ENCODE results near the gene ST3GAL2. TPM values are rescaled to one million over a fixed set of nuclear protein-coding genes. Genes with fewer than 3 reads are reported as not detected.
A peak's percentile ranks its signal among the peaks of the same experiment; 100 is the strongest.

Gene ST3GAL2
- total and polyA plus RNA-seq, 12 donors: 5.3 to 30.8 (median 22.6) TPM

- no peaks in the 10 kb centered on the region for H3K27me3 ChIP-seq
- 64 to 80% (median 68%) methylated on average over 9 of the region's 9 CpGs for WGBS, 4 donors
- peaks cover 0 to 84% of the 10 kb centered on the region in 2 donors for H3K36me3 ChIP-seq (replicated peaks in 1 of 2)
- no peak for DNase-seq
- H3K4me3 ChIP-seq: no peak overlapping the region
- H3K27ac ChIP-seq: no peak overlapping the region
- H3K9me3 ChIP-seq (replicated peaks in 1 of 3): no peaks in the 10 kb centered on the region
- no peaks in the 10 kb centered on the region for H3K4me1 ChIP-seq (replicated peaks in 1 of 2)
- intact Hi-C loops (cut with DNase I): no loop called here
- TF ChIP-seq POLR2A (IDR thresholded peaks at IDR 0.05): no peak
- TF ChIP-seq CTCF (IDR thresholded peaks at IDR 0.05): peak; percentile 16 to 52 (median 39)
These were observed 107.1 kb downstream of the ST3GAL2 start for GRCh38 chr16:70331588-70332358.

GRCh38 chr16:70331091-70331490 is 107.8 kb downstream of the ST3GAL2 start:
- H3K36me3 ChIP-seq (replicated peaks in 1 of 2): peaks cover 0 to 85% of the 10 kb centered on the region in 2 donors
- WGBS, 4 donors: 94 to 98% (median 96%) methylated on average over 1 of the region's 1 CpG
- no peak for TF ChIP-seq CTCF (IDR thresholded peaks at IDR 0.05)
- no peak for TF ChIP-seq POLR2A (IDR thresholded peaks at IDR 0.05)

More at GRCh38 chr16:70331091-70331490, 107.8 kb downstream of the ST3GAL2 start:
- no peaks in the 10 kb centered on the region for H3K9me3 ChIP-seq (replicated peaks in 1 of 3)
- H3K4me3 ChIP-seq: no peak overlapping the region
- no peak overlapping the region for H3K27ac ChIP-seq
- no peaks in the 10 kb centered on the region for H3K4me1 ChIP-seq (replicated peaks in 1 of 2)
- intact Hi-C loops (cut with DNase I): no loop called here
- H3K27me3 ChIP-seq: no peaks in the 10 kb centered on the region
- DNase-seq: no peak

Small RNA genes within 50 kb of the gene (small RNA-seq; reads per million reads assigned to genes)
- gene RNU6-23P (0.50 to 0.59 reads per million in 2 donors), gene RPS27P26 (0 reads per million in 2 donors)

Other genes with a start within 250 kb of the ST3GAL2 start
- gene EXOSC6, start 187.2 kb downstream of the ST3GAL2 start, total RNA-seq: 10 to 100 TPM; 17.3 to 49.6 (median 30.3) TPM
- 10 to 100 TPM; 12.0 to 17.5 (median 12.6) TPM for gene EXOSC6, start 187.2 kb downstream of the ST3GAL2 start, polyA plus RNA-seq
- gene AARS1, start 149.6 kb downstream of the ST3GAL2 start, total RNA-seq: 100 to 1,000 TPM in 3 of 9 donors, 10 to 100 TPM in 6; 76.0 to 120 (median 92.1) TPM
- gene AARS1, start 149.6 kb downstream of the ST3GAL2 start, polyA plus RNA-seq: 100 to 1,000 TPM in 1 of 3 donors, 10 to 100 TPM in 2; 31.2 to 110 (median 38.7) TPM
- gene DDX19B, start 139.9 kb downstream of the ST3GAL2 start, total RNA-seq: 10 to 100 TPM; 22.1 to 45.7 (median 32.2) TPM
- gene DDX19B, start 139.9 kb downstream of the ST3GAL2 start, polyA plus RNA-seq: 10 to 100 TPM; 26.0 to 55.7 (median 35.9) TPM
- 10 to 100 TPM; 31.1 to 68.5 (median 43.4) TPM for gene DDX19A, start 92.2 kb downstream of the ST3GAL2 start, total RNA-seq
- 10 to 100 TPM; 14.6 to 55.5 (median 14.9) TPM for gene DDX19A, start 92.2 kb downstream of the ST3GAL2 start, polyA plus RNA-seq
- gene FCSK, start 15.5 kb upstream of the ST3GAL2 start, total RNA-seq: 10 to 100 TPM in 8 of 9 donors, 1 to 10 TPM in 1; 9.0 to 33.5 (median 22.2) TPM
- 10 to 100 TPM in 2 of 3 donors, 1 to 10 TPM in 1; 5.2 to 34.8 (median 23.8) TPM for gene FCSK, start 15.5 kb upstream of the ST3GAL2 start, polyA plus RNA-seq
- gene COG4, start 84.5 kb upstream of the ST3GAL2 start, total RNA-seq: 100 to 1,000 TPM in 1 of 9 donors, 10 to 100 TPM in 8; 42.3 to 195 (median 69.0) TPM
- gene COG4, start 84.5 kb upstream of the ST3GAL2 start, polyA plus RNA-seq: 100 to 1,000 TPM in 1 of 3 donors, 10 to 100 TPM in 2; 28.2 to 128 (median 86.2) TPM
- gene SF3B3, start 84.7 kb upstream of the ST3GAL2 start, total RNA-seq: 100 to 1,000 TPM in 6 of 9 donors, 10 to 100 TPM in 3; 66.2 to 242 (median 172) TPM
- 100 to 1,000 TPM in 2 of 3 donors, 10 to 100 TPM in 1; 82.1 to 200 (median 101) TPM for gene SF3B3, start 84.7 kb upstream of the ST3GAL2 start, polyA plus RNA-seq
- gene IL34, start 207.5 kb upstream of the ST3GAL2 start, total RNA-seq: 10 to 100 TPM in 8 of 9 donors, 1 to 10 TPM in 1; 1.2 to 62.9 (median 38.1) TPM
- 10 to 100 TPM in 2 of 3 donors, 1 to 10 TPM in 1; 3.2 to 36.5 (median 35.0) TPM for gene IL34, start 207.5 kb upstream of the ST3GAL2 start, polyA plus RNA-seq
- 100 to 1,000 TPM in 1 of 9 donors, 10 to 100 TPM in 8; 11.6 to 127 (median 74.8) TPM for gene MTSS2, start 247.0 kb upstream of the ST3GAL2 start, total RNA-seq
- 100 to 1,000 TPM in 1 of 3 donors, 10 to 100 TPM in 2; 32.4 to 145 (median 39.2) TPM for gene MTSS2, start 247.0 kb upstream of the ST3GAL2 start, polyA plus RNA-seq